GM23338 (cell line): Measurements from ENCODE around the gene CD44.

Experiments
- EZH2phosphoT487 ChIP-seq: fragments of 200-600 bp; sonication (generic); IDR thresholded peaks from one replicate; pipeline ENCODE4 v1.8.1; 2018; ENCODE audit warnings: antibody characterized with exemption; ENCODE audit not compliant: unreplicated experiment
- JUNB ChIP-seq: IDR thresholded peaks from one replicate; pipeline ENCODE4 v1.6.1; 2016; ENCODE audit warnings: antibody characterized with exemption; ENCODE audit not compliant: unreplicated experiment
- POLR2AphosphoS5 ChIP-seq: IDR thresholded peaks from 2 replicates; pipeline ENCODE4 v1.6.1; 2016; ENCODE audit warnings: antibody characterized with exemption, low read depth
- TF ChIP-seq, protein P1 (sequence below): IDR thresholded peaks from one replicate; pipeline ENCODE4 v1.6.1; 2018; ENCODE audit warnings: antibody characterized with exemption; ENCODE audit not compliant: unreplicated experiment
- TF ChIP-seq, protein P2 (sequence below), 2 experiments: fragments of 200-600 bp in 1 of 2; sonication (generic) in 1 of 2; conservative IDR thresholded peaks; 2 replicates each; pipeline versions ENCODE4 v1.5.1 to v1.6.1; 2016 to 2017; ENCODE audit warnings: antibody characterized with exemption in 2 of 2, low read depth in 2 of 2, mild to moderate bottlenecking in 2 of 2, moderate library complexity in 1 of 2

DNA sequence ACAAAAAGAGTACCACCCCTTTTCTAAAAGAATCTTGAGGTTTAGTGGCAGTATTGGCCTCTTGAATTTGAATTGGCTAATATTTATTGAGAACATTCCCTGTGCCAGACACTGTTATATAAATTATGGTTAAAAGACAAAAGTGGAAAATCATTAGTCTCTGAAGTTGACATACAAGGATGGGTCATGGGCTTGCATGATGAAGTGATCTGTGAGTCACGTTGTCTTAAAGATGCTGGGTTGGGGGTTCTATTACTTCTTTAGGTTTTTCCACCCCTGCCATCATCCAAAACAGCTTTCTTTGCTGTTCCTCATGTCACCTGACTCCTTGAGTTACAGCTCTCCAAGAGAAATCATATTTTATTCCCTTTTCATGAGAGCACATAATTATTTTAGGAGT lies 85.0 kb downstream of the CD44 start:
- TF ChIP-seq, protein P1, sequence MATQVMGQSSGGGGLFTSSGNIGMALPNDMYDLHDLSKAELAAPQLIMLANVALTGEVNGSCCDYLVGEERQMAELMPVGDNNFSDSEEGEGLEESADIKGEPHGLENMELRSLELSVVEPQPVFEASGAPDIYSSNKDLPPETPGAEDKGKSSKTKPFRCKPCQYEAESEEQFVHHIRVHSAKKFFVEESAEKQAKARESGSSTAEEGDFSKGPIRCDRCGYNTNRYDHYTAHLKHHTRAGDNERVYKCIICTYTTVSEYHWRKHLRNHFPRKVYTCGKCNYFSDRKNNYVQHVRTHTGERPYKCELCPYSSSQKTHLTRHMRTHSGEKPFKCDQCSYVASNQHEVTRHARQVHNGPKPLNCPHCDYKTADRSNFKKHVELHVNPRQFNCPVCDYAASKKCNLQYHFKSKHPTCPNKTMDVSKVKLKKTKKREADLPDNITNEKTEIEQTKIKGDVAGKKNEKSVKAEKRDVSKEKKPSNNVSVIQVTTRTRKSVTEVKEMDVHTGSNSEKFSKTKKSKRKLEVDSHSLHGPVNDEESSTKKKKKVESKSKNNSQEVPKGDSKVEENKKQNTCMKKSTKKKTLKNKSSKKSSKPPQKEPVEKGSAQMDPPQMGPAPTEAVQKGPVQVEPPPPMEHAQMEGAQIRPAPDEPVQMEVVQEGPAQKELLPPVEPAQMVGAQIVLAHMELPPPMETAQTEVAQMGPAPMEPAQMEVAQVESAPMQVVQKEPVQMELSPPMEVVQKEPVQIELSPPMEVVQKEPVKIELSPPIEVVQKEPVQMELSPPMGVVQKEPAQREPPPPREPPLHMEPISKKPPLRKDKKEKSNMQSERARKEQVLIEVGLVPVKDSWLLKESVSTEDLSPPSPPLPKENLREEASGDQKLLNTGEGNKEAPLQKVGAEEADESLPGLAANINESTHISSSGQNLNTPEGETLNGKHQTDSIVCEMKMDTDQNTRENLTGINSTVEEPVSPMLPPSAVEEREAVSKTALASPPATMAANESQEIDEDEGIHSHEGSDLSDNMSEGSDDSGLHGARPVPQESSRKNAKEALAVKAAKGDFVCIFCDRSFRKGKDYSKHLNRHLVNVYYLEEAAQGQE = no peak
- TF ChIP-seq JUNB (no peak), POLR2AphosphoS5 (no peak), EZH2phosphoT487 (no peak)
- TF ChIP-seq, protein P2, sequence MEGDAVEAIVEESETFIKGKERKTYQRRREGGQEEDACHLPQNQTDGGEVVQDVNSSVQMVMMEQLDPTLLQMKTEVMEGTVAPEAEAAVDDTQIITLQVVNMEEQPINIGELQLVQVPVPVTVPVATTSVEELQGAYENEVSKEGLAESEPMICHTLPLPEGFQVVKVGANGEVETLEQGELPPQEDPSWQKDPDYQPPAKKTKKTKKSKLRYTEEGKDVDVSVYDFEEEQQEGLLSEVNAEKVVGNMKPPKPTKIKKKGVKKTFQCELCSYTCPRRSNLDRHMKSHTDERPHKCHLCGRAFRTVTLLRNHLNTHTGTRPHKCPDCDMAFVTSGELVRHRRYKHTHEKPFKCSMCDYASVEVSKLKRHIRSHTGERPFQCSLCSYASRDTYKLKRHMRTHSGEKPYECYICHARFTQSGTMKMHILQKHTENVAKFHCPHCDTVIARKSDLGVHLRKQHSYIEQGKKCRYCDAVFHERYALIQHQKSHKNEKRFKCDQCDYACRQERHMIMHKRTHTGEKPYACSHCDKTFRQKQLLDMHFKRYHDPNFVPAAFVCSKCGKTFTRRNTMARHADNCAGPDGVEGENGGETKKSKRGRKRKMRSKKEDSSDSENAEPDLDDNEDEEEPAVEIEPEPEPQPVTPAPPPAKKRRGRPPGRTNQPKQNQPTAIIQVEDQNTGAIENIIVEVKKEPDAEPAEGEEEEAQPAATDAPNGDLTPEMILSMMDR (conservative IDR thresholded peaks at IDR 0.05; ENCODE audit: low read depth in 2 of 2) = no peak
